ENCODE measurements around the gene CHI3L2. TPM values are rescaled to one million over a fixed set of nuclear protein-coding genes. Genes with fewer than 3 reads are reported as not detected.

Gene CHI3L2
- total and polyA plus RNA-seq, 11 donors = 1.0 to 23.0 (median 2.1) TPM; not detected in 1

GRCh38 chr1:111201275-111202090 lies 26.0 kb upstream of the CHI3L2 start:
- 75 to 81% (median 80%) methylated on average over 5 of the region's 5 CpGs for WGBS, 4 donors
- peak overlapping the region in 1 of 12 donors; percentile 67 for H3K4me3 ChIP-seq
- ATAC-seq = no peak
- H3K27ac ChIP-seq = peak overlapping the region in 3 of 12 donors; percentile 5 to 95 (median 41)
- intact Hi-C loops (cut with DNase I) = no loop called here
- TF ChIP-seq CTCF (IDR thresholded peaks at IDR 0.05) (no peak), POLR2A (IDR thresholded peaks at IDR 0.05) (no peak)
- DNase-seq = peak in 1 of 5 donors; percentile 40
- peaks cover 0 to 4% (median 0%) of the 10 kb centered on the region in 9 donors for H3K36me3 ChIP-seq
- peaks cover 0 to 22% (median 4%) of the 10 kb centered on the region in 9 donors for H3K27me3 ChIP-seq
- peaks cover 0 to 83% (median 6%) of the 10 kb centered on the region in 12 donors for H3K4me1 ChIP-seq
- no peaks in the 10 kb centered on the region for H3K9me3 ChIP-seq

GRCh38 chr1:111202366-111202706 lies 25.2 kb upstream of the CHI3L2 start:
- 86 to 96% (median 94%) methylated on average over 1 of the region's 1 CpG for WGBS, 4 donors
- ATAC-seq (no peak), DNase-seq (no peak)
- TF ChIP-seq CTCF (IDR thresholded peaks at IDR 0.05) (no peak), POLR2A (IDR thresholded peaks at IDR 0.05) (no peak)
- intact Hi-C loops (cut with DNase I) = no loop called here
- Histone ChIP-seq H3K27me3 (peaks cover 0 to 22% (median 4%) of the 10 kb centered on the region in 9 donors), H3K9me3 (no peaks in the 10 kb centered on the region), H3K27ac (peak overlapping the region in 1 of 12 donors; percentile 95), H3K4me1 (peaks cover 0 to 76% (median 6%) of the 10 kb centered on the region in 12 donors), H3K4me3 (no peak overlapping the region), H3K36me3 (no peaks in the 10 kb centered on the region)

- Histone ChIP-seq H3K27ac (peak overlapping the region in 3 of 12 donors; percentile 41 to 93 (median 54)), H3K27me3 (peaks cover 0 to 22% (median 4%) of the 10 kb centered on the region in 9 donors), H3K9me3 (no peaks in the 10 kb centered on the region), H3K36me3 (no peaks in the 10 kb centered on the region), H3K4me1 (peaks cover 0 to 70% (median 6%) of the 10 kb centered on the region in 12 donors), H3K4me3 (peak overlapping the region in 9 of 12 donors; percentile 57 to 73 (median 67))
- intact Hi-C loops (cut with DNase I) = no loop called here
- DNase-seq (no peak), ATAC-seq (no peak)
- whole genome bisulfite sequencing, 4 donors = 86 to 98% (median 91%) methylated on average over 3 to 4 of the region's 4 CpGs
- TF ChIP-seq CTCF (IDR thresholded peaks at IDR 0.05) = no peak
- TF ChIP-seq POLR2A (IDR thresholded peaks at IDR 0.05) = no peak
These were observed 24.5 kb upstream of the CHI3L2 start for GRCh38 chr1:111202707-111203623.

Data from heart left ventricle (tissue), 16 donors.